M059J (cell line): ENCODE data around the gene MAP4K1. TPM values are rescaled to one million over a fixed set of nuclear protein-coding genes. Genes with fewer than 3 reads are reported as not detected.

Experiments used
- DNase-seq: peaks from one replicate; pipeline ENCODE4 v3.0.0-alpha.2; 2012; ENCODE audit warnings: low read depth
- total RNA-seq: library from RNA; depleted of rRNA; stranded (reverse); fragments of >200 nt; shearing (Covaris generic); gene quantifications from 2 replicates; pipeline ENCODE4 v1.2.3, GENCODE V29; 2014; rRNA removed

MAP4K1 gene
- 0.22 TPM in 1 of 2 replicates, not detected in the other for total RNA-seq

DNA sequence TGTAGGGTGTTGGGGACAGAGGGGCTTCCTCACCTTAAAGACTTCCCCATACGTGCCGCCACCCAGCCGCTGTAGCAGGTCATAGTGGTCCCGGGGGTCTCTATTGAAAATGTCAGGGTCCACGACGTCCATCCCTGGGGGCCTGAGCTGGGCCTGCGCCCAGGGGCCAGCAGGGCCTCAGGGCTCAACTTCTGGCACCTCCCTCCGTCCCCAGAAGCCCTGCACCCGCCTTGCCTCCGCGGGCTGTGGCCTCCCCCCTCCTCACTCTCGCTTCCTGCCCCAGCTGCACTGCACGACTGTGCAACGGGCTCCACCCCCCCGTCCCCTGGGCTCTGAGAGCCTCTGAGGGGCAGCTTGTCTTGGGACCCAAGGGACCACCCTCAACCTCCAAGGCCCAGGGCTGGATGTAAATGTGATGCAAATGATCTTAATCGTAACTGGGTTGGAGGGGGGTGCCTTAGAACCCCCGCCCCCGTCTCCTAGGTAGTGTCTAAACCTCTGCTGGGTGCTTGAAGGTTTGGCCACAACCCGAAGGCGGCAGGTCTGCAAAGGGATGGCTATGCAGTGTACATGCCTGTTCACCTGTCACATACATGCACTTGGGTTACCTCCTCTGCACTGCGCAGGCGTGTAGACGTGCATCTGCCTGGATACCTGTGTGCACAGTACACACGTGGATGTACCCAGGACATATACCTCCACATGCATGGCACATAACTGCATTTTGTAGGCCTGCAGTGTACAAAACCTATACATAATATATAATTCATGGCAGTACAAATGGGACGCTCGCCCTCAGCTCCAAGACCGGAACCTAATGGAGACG, at the start of gene MAP4K1:
TSS of gene MAP4K1 (minus strand) at position 190 of the 826 bp plus-strand sequence. CDS start at position 132, 58 bp downstream.
- DNase-seq, result no peak

DNA sequence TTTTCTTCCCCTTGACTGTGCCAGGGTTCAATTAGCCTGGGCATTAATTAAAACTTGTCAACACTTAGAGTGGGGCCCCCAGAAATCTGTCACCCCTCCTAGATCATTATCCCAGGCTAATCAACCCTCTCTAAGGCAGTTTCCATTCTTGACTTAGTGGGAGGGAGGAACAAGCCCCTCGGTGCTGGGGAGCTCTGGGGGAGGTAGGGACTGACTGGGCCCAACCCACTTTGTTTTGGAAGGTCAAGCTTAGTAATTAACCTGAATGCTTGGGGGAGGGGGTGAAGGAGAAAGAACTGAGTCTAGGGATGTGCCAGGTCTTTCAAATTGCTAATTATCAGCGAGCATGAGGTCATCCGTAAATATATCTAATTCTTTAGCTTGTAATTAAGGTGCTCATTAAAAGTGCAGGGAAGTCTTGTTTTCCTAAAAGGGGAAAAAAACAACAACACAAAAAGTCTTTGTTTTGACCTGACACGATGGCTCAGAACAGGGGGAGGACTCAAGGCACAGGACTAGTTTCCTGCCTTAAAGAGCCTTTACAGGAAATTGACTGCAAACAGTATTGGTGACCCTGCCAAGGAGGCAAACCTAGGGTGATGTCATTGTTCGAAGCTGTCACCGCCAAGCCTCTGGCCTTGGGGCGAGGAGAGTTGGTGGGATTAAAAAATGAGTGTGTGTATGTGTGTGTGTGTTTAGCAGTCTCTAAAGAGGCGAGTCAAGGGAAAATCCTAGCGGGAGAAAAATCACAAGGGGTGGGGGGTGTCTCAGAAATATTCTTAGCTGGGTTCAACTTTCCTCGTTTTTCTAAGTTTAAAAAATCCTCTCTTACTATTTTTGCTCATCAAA, 49.1 kb upstream of the MAP4K1 start:
- DNase-seq, result peak; percentile 96

DNA sequence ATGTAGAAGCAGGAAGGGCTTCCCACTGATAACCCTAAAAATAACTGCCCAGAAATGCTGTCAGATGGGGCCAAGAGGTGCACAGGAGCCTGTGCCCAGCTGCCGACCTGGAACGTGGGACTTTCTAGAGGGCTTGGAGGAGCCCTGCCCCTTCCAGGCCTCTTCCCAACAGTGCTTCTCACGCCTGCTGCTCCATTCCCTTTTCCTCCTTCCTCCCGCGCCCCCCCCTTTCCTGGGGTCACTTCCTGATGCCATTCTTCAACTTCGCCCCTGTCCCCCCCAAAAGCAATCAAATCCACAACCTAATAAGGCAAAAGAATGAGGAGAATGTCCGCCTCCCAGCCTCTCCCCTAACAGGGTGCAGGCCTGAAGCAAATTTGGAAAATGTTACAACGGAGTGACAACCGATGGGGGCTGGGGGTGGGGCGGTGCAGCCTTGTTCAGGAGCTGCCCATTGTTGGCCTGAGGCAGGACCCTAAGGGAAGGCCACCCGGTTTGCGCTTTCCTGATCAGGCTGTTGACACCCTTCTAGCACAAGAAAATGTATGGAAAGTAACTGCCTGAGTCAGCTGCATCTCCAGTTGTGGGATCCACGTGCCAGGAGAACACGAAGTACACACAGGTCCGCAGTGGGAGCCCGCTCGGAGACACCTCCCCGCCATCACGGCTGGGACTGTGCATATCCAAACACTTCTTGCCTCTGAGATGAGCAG, 48.4 kb upstream of the MAP4K1 start:
- peak; percentile 94 for DNase-seq

DNA sequence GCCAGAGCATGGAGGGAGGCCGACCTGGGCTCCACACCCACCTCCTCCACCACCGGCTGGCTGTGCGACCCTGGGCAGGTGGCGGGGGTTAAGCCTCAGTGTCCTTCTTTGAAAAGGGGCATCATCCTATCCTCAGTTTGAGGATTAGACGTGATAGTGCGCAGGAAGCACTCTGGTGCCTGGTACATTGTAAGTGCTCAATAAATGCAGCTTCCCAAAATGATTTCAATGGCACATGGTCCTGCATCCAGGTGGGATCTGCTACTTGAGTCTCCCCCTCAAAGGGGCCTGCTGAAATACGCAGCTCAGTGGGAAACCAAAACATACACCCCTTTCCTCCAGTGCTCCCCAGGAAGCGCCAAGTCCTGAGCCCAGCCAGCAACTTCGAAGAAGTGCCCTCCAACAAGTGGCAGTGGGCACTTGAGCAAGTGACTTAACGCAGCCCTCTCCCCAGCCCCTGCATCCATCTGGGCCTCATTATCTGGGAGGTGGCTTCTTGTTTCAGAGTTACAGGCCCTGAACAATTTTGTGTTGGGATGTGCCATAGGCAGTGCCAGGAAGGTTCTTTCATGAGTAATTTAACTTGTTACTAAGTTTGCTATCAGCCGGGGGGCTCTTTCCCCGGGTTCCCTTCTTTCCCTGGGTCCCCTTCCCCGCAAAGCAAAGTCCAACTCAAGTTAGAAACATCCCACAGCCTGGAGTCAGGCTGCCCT, 47.6 kb upstream of the MAP4K1 start:
- DNase-seq, result no peak

DNA sequence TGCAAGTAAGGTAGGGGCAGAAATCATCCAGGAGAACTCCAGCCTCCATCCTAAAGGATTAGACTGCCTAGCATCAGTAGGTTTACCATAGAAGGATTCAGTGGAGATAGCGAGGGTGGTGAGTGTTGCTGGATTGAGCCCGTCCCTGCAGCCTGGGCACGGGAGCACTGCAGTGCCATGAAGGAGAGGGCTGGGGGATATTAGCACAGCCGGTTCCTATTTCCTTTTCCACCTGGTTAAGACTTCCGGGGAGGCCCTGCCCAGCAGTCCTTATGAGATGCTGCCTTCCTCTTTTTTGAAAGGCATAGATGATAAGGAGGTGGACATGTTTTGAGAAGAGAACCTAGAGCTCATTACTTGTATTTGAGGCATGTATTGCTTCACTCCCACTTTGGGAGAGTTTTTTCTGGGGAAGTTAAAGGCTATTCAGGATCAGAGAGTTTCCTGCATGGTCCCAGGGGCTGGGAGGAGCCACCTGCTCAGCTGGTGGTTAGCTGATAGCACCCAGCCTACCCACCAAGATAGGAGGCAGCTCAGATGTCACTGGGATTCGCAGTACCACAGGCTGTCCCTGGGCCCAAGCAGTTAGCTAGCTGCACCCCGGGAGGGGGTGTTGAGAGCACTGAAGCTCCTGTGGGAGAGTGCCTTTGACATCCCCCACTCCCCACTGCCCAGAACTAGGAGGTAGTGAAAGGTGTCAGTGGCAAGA, 46.9 kb upstream of the MAP4K1 start:
- DNase-seq, result peak; percentile 64

DNA sequence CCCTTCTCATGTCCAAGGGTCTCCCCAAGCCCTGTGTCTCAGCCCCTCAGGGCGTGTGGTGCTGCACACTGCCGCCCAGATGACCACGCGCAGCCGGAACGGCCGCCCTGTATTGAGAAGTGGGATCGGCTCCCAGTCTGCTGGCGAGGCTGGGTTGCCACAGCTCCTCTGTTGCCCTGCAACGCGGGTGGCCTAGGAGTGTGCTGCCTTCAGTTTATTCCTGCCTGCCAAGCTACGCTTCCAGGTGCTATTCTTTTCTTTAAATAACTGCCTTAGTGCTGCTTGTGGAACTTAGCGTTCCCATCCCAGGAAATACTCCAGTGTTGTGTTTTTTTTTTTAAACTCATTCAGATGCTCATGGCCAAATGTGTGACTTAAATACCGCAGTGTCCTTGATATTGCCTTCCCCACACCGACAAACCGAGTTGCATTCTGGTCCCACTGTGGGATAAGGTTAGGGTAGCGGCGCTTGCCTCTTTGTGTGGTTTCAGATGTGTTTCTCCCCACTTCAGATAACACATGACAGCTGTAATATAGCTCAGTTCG, 46.3 kb upstream of the MAP4K1 start:
- peak; percentile 32 for DNase-seq

DNA sequence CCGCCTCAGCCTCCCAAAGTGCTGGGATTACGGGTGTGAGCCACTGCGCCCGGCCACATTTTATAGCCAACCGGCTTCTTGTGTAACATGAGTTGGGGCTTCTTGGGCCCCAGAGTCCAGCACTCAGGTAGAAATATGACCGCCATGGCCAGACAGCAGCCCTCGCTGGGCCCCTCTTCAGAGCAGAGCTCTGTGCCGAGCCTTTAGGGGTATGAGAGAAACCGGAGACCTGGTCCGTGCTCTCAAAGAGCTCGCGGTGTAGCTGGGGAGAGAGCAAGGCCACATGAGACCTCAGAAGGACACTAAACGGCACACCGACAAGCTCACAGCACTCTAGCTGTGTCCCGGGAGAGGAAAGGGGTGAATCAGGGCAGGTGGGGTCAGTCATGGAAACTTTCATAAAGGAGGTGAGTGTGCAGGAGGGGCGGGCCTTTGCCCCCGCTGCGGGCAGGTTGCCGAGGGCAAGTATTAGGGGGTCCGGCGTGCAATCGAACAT, 45.5 kb upstream of the MAP4K1 start:
- no peak for DNase-seq

GRCh38 chr19:38662537-38663155, 44.9 kb upstream of the MAP4K1 start:
- no peak for DNase-seq

GRCh38 chr19:38661996-38662395, 44.2 kb upstream of the MAP4K1 start:
- DNase-seq, result no peak

GRCh38 chr19:38661136-38661535, 43.4 kb upstream of the MAP4K1 start:
- DNase-seq, result no peak

DNA sequence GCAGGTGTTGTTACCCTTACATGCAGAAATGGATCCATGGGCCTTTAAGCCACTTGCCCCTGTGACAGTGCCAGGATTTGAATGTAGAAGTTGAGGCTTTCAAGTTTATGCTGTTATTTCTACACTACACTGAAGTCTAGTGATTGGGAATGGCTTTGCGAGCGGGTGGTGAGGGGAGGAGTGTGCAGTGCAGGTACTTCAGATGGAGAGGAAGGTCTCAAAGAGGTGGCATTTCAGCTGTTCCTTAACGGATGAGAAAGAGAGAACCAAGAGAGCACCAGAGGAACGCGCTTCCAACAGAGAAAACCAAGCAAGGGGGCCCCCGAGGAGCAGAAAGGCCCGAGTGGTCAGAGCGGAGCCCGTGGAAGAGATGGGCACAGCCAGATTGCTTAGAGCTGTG, 43.0 kb upstream of the MAP4K1 start:
- DNase-seq, result no peak

DNA sequence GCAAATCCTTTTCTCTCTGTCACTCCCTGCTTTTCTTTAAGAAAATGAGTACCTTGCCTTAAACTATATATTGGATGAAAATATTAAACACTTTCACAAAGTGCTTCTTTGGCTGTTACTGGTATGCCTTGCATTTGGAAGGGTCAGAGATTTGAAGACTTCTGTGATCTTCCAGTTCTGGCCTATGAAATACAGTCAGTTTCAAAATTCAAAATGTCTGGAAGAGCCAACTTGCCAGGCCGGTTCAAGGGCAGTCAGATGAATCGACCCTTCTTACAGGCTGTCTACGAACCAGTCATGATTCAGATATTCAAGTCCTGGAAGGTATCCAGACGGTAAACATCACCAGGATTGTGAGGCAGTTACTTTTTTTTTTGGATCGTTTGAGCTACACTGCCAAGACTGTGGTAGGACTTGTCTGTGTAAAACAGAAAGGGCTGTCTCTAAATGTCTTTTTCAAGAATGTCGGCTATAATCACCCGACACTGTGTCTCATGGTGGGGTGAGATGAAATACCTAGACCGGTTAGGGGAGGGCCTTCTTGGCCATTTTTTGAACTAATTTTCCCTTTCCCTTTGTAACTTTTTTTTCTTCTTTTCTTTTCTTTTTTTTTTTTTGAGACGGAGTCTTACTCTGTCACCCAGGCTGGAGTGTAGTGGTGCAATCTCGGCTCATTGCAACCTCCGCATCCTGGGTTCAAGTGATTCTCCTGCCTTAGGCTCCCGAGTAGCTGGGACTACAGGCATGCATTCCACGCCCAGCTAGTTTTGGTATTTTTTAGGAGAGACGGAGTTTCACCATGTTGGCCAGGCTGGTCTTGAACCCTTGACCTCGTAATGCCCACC, 40.9 kb upstream of the MAP4K1 start:
- peak; percentile 100 for DNase-seq

- DNase-seq, result peak; percentile 98
Observed at GRCh38 chr19:38657633-38658222, 40.0 kb upstream of the MAP4K1 start.

DNA sequence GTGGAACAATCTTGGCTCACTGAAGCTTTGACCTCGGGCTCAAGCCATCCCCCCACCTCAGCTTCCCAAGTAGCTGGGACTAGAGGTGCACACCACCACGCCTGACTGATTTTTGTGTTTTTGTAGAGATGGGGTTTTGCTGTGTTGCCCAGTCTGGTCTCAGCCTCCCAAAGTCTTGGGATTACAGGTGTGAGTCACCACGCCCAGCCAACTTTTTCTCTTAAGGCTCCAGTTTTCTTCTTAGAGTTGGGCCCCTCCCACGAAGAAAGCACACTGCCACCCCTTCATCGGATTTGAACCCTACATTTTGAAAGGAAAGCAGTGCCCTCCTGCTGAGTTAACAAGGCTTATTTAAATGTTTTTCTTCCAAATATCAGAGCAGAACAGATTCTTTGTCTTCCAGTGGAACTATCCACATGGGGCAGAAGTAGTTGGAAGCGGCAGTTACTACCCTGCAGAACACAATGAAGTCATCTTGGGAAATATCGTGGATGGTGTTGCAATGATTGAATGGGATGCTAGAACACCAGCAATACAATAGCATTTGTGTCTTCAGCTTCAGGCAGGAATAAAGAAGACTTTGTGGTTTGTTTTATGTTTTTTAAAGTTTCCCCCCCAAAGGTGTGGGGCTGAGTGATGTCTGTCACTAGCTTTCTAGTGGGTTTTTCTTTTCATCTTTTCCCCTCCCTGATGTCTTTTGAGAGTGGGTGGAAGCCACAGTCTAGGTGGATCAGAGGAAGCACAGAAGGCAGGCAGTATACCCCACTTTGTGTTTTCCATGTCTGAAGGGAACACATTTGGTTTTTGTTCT, 38.6 kb upstream of the MAP4K1 start:
- peak; percentile 76 for DNase-seq

GRCh38 chr19:38655148-38655824, 37.5 kb upstream of the MAP4K1 start:
- DNase-seq, result peak; percentile 65

DNA sequence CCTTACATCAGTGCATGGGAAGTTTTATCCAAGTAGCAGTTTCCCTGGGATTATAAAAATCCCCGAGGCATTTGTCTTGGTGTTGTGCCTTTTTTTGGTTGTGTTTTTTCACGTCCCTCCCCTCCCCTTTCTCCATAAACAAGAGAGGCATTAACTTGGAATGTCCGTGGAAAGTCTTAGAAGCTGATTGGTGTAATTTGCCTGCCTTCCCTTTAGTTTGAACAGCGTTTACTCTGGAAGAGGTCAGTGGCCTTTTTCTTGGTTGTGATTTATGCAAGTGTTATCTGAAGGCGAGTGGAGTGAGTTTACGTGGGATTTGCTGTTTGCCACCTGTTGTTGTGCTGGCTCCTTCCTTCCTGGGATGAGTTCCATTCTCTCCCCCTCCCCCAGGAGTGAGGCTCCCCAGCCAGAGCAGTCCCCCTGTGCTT, 36.9 kb upstream of the MAP4K1 start:
- peak; percentile 73 for DNase-seq

GRCh38 chr19:38653028-38653571, 35.3 kb upstream of the MAP4K1 start:
- DNase-seq, result peak; percentile 34
